MM.1S (cell line): ENCODE results near the gene GBA2.

Source experiments
- CTCF ChIP-seq: fragments of 300-600 bp; sonication (generic); IDR thresholded peaks from 2 replicates; pipeline ENCODE4 v1.5.1; 2016; ENCODE audit warnings: antibody characterized with exemption, low read length, mixed read lengths
- EZH2 ChIP-seq: fragments of 300-600 bp; sonication (generic); optimal IDR thresholded peaks from 2 replicates; pipeline ENCODE3; 2017; ENCODE audit warnings: low read depth, mild to moderate bottlenecking, antibody characterized with exemption, low read length, mixed read lengths

- TF ChIP-seq CTCF: no peak
- no peak for TF ChIP-seq EZH2
Measured at GRCh38 chr9:35791297-35791921, 42.4 kb upstream of the GBA2 start, which contains the start of gene NPR2.
